HG02763 (cell line): ENCODE results near the gene MCAM.
A peak's percentile ranks its signal among the peaks of the same experiment; 100 is the strongest.

ENCODE experiments used
- ATAC-seq: cut with Tn5 transposase; IDR thresholded peaks from one replicate; pipeline ENCODE4 v1.9.1; 2021; ENCODE audit warnings: mild to moderate bottlenecking, moderate library complexity; ENCODE audit not compliant: unreplicated experiment

Gene MCAM

GRCh38 chr11:119346605-119347004, 29.7 kb upstream of the MCAM start, which contains the start of gene MFRP:
Gene MFRP (minus strand): TSS chr11:119346705. CDS start chr11:119346513, 192 bp downstream.
- no peak for ATAC-seq

GRCh38 chr11:119345685-119346084, 28.8 kb upstream of the MCAM start:
- ATAC-seq, result no peak

GRCh38 chr11:119344291-119345010, 27.5 kb upstream of the MCAM start:
- ATAC-seq, result no peak

GRCh38 chr11:119343726-119344125, 26.8 kb upstream of the MCAM start:
- no peak for ATAC-seq

- ATAC-seq, result no peak
Measured at GRCh38 chr11:119342362-119343130, 25.6 kb upstream of the MCAM start.

GRCh38 chr11:119342023-119342300, 25.0 kb upstream of the MCAM start:
- ATAC-seq, result no peak

- no peak for ATAC-seq
Measured at GRCh38 chr11:119341222-119342022, 24.5 kb upstream of the MCAM start.

- no peak for ATAC-seq
Measured at GRCh38 chr11:119340335-119341221, 23.6 kb upstream of the MCAM start, which contains the start of gene C1QTNF5. Gene C1QTNF5 (minus strand): TSS chr11:119340883. CDS start chr11:119340397, 486 bp downstream.

GRCh38 chr11:119339589-119340334, 22.8 kb upstream of the MCAM start:
- ATAC-seq, result no peak

- ATAC-seq, result no peak
Measured at GRCh38 chr11:119338965-119339588, 22.1 kb upstream of the MCAM start.

- ATAC-seq, result no peak
Measured at GRCh38 chr11:119338318-119338890, 21.5 kb upstream of the MCAM start.

- no peak for ATAC-seq
Measured at GRCh38 chr11:119337581-119338317, 20.8 kb upstream of the MCAM start.

GRCh38 chr11:119336744-119337469, 20.0 kb upstream of the MCAM start:
- ATAC-seq, result no peak

GRCh38 chr11:119335655-119336543, 19.0 kb upstream of the MCAM start:
- no peak for ATAC-seq

- no peak for ATAC-seq
Measured at GRCh38 chr11:119335091-119335654, 18.2 kb upstream of the MCAM start.

- ATAC-seq, result peak; percentile 96
Measured at GRCh38 chr11:119334174-119334930, 17.4 kb upstream of the MCAM start, which contains the start of gene RNF26. Gene RNF26 (plus strand): TSS chr11:119334527. CDS start chr11:119335123, 596 bp downstream.
